ENCODE measurements around the gene CRTAP.

The CRTAP gene

DNA sequence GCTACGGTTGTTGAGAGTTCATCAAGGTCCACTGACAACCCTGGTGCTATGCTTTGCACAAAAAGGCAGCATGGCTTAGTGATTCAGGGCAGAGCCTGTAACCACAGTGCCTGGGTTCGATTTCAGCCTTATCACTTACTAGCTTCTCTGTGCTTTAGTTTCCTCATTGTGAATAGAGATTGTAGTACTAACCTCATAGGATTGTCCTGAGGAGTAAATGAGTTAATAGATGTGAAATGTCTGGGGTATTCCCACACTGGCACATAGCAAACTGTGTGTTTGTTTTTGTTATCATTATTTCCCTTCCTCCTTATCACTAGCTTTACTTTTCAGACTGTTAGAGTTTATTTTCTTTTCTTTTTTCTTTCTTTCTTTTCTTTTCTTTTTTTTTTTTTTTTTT is 16.3 kb downstream of the CRTAP start:
- H3K27ac ChIP-seq (replicated peaks) = no peak overlapping the region
- no peak for DNase-seq (ENCODE audit: low read depth in 1 of 2, low spot score in 1 of 2)
- H3K4me3 ChIP-seq (replicated peaks; ENCODE audit: insufficient read depth, low read length) = no peak overlapping the region
- TF ChIP-seq GABPA (IDR thresholded peaks at IDR 0.05; ENCODE audit: low read depth) (no peak), POLR2AphosphoS5 (IDR thresholded peaks at IDR 0.05; ENCODE audit: low read depth) (no peak), SPI1 (IDR thresholded peaks at IDR 0.05; ENCODE audit: borderline replicate concordance, low read depth) (no peak)
- TF ChIP-seq, protein P1, sequence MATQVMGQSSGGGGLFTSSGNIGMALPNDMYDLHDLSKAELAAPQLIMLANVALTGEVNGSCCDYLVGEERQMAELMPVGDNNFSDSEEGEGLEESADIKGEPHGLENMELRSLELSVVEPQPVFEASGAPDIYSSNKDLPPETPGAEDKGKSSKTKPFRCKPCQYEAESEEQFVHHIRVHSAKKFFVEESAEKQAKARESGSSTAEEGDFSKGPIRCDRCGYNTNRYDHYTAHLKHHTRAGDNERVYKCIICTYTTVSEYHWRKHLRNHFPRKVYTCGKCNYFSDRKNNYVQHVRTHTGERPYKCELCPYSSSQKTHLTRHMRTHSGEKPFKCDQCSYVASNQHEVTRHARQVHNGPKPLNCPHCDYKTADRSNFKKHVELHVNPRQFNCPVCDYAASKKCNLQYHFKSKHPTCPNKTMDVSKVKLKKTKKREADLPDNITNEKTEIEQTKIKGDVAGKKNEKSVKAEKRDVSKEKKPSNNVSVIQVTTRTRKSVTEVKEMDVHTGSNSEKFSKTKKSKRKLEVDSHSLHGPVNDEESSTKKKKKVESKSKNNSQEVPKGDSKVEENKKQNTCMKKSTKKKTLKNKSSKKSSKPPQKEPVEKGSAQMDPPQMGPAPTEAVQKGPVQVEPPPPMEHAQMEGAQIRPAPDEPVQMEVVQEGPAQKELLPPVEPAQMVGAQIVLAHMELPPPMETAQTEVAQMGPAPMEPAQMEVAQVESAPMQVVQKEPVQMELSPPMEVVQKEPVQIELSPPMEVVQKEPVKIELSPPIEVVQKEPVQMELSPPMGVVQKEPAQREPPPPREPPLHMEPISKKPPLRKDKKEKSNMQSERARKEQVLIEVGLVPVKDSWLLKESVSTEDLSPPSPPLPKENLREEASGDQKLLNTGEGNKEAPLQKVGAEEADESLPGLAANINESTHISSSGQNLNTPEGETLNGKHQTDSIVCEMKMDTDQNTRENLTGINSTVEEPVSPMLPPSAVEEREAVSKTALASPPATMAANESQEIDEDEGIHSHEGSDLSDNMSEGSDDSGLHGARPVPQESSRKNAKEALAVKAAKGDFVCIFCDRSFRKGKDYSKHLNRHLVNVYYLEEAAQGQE (IDR thresholded peaks at IDR 0.05; ENCODE audit: insufficient replicate concordance, low read depth) = no peak
- TF ChIP-seq, protein P2, sequence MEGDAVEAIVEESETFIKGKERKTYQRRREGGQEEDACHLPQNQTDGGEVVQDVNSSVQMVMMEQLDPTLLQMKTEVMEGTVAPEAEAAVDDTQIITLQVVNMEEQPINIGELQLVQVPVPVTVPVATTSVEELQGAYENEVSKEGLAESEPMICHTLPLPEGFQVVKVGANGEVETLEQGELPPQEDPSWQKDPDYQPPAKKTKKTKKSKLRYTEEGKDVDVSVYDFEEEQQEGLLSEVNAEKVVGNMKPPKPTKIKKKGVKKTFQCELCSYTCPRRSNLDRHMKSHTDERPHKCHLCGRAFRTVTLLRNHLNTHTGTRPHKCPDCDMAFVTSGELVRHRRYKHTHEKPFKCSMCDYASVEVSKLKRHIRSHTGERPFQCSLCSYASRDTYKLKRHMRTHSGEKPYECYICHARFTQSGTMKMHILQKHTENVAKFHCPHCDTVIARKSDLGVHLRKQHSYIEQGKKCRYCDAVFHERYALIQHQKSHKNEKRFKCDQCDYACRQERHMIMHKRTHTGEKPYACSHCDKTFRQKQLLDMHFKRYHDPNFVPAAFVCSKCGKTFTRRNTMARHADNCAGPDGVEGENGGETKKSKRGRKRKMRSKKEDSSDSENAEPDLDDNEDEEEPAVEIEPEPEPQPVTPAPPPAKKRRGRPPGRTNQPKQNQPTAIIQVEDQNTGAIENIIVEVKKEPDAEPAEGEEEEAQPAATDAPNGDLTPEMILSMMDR (IDR thresholded peaks at IDR 0.05; ENCODE audit: insufficient read depth, low read length) = no peak
- H3K27me3 ChIP-seq (ENCODE audit: insufficient read depth, poor library complexity, severe bottlenecking) = no peaks in the 10 kb centered on the region

DNA sequence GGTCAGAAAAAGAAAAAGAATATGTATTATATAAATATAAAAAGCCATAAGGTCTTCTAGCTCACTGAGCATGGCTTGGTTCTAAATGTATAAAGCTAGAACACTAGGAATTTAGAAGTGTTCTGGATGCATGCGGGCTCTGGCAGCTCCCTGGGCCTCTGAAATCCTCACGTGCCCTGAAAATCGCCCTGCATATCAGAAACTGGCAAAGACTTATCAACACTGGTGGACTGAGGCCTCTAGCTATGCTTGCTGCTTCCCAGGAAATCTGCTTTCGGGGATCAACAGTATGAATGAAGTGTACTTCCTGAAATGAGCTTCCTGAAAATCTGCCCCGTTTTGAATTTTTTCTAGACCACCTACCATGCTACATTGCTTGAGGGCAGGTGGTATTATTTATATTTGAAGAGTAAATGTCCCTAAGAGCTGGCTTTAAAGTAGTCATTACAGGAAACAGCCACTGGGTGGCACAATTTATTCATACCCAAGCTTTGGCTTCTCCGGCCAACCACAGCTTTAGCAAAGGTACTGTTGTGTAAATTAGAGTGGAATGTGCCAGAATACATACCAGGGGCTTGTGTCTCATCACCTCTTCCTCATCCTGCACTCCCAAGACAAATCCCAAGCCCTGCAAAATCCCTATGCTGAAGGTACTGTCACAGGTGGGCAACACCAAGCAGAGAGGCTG is 17.7 kb downstream of the CRTAP start:
- H3K27ac ChIP-seq (replicated peaks) = no peak overlapping the region
- TF ChIP-seq SPI1 (IDR thresholded peaks at IDR 0.05; ENCODE audit: borderline replicate concordance, low read depth) (no peak), POLR2AphosphoS5 (IDR thresholded peaks at IDR 0.05; ENCODE audit: low read depth) (no peak)
- TF ChIP-seq, protein P2 (IDR thresholded peaks at IDR 0.05; ENCODE audit: insufficient read depth, low read length) = peak; percentile 61
- no peak overlapping the region for H3K4me3 ChIP-seq (replicated peaks; ENCODE audit: insufficient read depth, low read length)
- no peaks in the 10 kb centered on the region for H3K27me3 ChIP-seq (ENCODE audit: insufficient read depth, poor library complexity, severe bottlenecking)
- peak in 1 of 2 experiments; percentile 57 for DNase-seq (ENCODE audit: low read depth in 1 of 2, low spot score in 1 of 2)

DNA sequence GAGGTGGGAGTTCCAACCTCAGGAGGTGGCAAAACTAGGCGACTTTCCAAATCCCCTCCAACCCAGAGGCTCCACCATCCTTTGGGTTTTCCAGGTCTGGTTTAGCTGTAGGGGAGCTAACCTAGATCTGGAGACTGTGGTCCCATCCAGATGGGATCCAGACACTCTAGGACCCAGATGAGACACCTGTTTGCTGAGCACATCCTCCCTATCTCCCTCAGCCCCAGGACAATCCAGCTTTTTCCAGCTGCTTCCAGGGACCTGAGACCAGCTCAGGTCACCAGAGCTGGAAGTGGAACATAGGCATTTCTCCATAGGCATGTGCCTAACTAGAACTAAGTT is 18.2 kb downstream of the CRTAP start:
- no peak overlapping the region for H3K4me3 ChIP-seq (replicated peaks; ENCODE audit: insufficient read depth, low read length)
- no peak overlapping the region for H3K27ac ChIP-seq (replicated peaks)
- no peak for DNase-seq (ENCODE audit: low read depth in 1 of 2, low spot score in 1 of 2)
- TF ChIP-seq, protein P1 (IDR thresholded peaks at IDR 0.05; ENCODE audit: insufficient replicate concordance, low read depth) = no peak
- no peak for TF ChIP-seq GABPA (IDR thresholded peaks at IDR 0.05; ENCODE audit: low read depth)
- no peak for TF ChIP-seq POLR2AphosphoS5 (IDR thresholded peaks at IDR 0.05; ENCODE audit: low read depth)
- TF ChIP-seq SPI1 (IDR thresholded peaks at IDR 0.05; ENCODE audit: borderline replicate concordance, low read depth) = no peak
- TF ChIP-seq, protein P2 (IDR thresholded peaks at IDR 0.05; ENCODE audit: insufficient read depth, low read length) = no peak
- H3K27me3 ChIP-seq (ENCODE audit: insufficient read depth, poor library complexity, severe bottlenecking) = no peaks in the 10 kb centered on the region
